Fibroblast of skin of right biceps (primary cell): ENCODE results near the gene DAGLA.
A peak's percentile ranks its signal among the peaks of the same experiment; 100 is the strongest.

Experiments used
- DNase-seq: peaks from one replicate; pipeline ENCODE4 v3.0.0-alpha.2; 2013

Gene DAGLA

DNA sequence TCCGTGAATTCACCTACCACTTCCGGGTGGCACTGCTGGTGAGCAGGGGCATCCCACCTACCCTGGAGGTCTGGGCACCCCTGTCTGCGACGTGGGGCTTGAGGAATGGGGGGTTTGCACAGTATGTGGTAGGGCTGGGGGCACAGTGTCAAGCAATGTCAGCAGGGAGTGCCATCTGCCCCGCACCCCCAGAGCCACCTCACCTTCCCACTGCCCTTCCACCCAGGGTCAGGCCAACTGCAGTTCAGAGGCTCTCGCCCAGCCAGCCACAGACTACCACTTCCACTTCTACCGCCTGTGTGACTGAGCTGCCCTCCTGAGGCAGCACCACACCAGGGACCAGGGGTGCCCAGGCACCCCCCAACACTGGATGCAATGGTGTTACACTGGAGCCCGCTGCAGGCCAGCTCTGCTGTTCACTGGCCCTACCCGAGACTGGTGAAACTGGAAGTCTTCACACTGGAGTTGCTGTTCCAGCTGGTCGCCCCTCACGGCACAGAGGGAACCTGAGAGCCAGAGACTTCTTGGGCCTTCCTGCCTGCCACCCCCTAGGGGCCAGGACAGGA lies 105.7 kb downstream of the DAGLA start:
- no peak for DNase-seq

DNA sequence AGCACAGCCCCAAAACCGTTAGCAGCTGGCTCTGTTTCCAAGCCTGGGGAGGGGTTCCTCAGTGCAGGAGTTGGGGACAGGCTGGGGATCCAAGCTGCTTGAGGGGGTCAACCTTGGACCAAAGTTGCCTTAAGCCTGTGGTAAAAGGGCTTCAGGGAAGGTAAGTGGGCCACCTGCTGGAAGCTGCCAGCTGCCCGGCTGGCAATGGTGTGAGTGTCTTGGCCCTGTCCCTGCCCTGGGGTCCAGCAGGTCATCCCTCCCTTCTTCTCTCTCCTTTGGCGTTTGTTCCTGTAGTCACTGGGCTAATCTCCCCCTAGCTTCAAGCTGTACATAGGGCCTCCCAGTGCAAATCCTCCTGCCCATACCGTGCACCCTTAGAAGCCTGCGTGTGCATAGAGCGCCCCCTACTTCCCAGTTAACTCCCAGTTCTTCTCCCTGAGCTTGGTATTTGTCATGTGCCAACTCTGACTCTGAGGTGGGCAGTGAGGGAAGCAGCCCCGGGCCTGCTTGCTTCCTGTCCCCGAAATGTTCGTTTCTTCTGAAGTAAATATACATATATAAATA lies 107.8 kb downstream of the DAGLA start:
- peak; percentile 58 for DNase-seq

DNA sequence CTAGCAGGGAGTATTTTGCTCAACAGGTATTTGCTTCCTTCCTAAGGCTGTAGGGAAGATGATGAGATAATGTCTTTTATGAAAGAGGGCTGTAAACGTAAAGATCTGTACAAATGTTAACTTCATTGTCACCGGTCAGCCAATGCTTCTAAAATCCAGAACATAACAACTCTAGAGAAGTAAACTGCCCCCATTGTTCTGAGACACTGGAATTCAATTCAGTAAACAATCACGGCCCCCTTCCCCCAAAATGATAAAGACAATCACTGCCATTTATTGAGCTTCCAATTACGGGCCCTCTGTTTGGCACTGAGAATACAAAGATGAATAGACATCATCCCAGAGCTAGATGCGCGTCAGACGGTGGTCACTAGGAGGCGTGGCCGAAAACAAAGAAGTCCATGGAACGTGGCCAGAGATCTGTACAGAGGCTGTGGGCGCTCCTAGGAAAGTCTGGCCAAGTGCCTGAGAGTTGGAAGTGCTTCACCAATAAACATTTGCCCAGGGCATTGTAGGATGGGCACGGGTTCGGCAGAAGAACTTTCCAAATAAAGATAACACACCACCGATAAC lies 111.6 kb downstream of the DAGLA start:
- peak; percentile 89 for DNase-seq

DNA sequence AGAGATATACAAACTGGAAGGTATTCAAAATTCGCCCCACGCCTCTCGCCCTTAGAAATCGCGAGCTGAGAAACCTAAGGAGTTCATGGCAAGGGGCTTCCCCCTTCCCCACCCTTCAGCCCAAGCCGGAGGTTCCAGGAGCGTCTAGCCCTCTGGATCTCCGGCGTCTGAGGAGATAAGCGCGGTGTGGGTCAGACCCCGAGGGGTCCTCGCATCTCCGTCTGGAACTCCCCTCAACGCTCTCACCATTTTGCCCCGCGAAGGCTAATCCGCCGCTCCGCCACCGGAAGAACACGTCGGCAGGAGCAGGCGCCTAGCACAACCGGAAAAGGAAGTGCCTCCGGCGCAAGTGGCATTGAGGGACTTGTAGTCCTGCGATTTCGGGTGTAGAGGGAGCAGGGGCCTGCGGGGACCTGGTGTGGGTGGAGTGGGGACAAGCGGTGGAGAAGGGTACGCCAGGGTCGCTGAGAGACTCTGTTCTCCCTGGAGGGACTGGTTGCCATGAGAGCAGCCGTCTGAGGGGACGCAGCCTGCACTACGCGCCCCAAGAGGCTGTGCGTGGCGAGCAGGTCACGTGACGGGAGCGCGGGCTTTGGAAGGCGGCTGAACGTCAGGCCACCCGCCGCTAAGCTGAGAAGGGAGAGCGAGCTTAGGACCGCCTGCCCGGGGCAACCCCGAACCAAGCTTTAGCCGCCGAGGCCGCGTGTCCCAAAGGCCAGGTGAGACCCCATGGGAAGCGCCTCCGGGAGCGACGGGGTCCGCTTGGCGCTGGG lies 112.3 kb downstream of the DAGLA start, which contains the start of the genes FEN1 and TMEM258:
Gene FEN1 (plus strand): TSS at position 602 of the 773 bp plus-strand sequence. CDS start 2,451 bp downstream, outside the sequence.
Gene TMEM258 (minus strand): TSS at position 290 of the 773 bp plus-strand sequence. CDS start 41 bp downstream, at position 249.
- peak; percentile 94 for DNase-seq

DNA sequence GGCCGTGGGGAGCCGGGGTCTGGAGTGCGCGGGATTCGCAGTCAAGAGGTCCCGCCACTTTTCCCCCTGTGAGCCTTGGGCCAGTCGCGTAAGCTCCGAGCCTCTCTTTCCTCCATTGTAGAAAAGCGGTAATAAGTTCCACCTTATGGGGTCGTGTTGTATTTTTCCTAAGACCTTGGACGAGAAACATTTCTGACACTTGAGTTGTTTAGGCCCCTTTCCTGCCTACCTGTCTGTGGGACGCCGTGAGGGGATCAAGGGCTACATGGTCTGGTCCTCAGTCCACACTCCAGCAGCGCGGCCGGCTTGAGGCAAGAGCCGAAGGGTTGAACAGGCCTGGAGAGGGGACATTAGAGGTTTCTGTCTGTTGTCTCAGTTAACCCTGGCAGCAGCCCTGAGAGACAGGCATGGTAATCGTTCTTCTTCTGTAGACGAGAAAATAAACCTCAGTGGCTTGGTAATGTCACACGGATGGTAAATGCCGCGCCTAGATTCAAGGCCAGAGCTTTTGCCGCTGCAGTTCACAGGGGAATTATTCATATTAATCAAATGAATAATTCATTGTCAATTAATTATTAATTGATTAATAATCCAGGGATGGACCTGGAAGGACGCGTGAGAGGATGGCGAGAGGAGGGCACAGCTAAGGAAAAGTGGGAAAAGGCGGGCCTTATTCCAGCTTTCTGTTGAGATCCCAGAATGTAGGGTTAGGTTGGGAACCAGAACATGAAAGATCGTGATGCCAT lies 113.1 kb downstream of the DAGLA start:
- no peak for DNase-seq

- DNase-seq = no peak
Observed at GRCh38 chr11:61793829-61794204, 113.6 kb downstream of the DAGLA start.

GRCh38 chr11:61794579-61794978 lies 114.4 kb downstream of the DAGLA start:
- DNase-seq = no peak

- DNase-seq = no peak
Observed at GRCh38 chr11:61795459-61795858, 115.3 kb downstream of the DAGLA start.

- DNase-seq = no peak
Observed at GRCh38 chr11:61795876-61796526, 115.8 kb downstream of the DAGLA start.
